ENCODE data around the gene TMED10.

GRCh38 chr14:75125617-75126016, 50.8 kb downstream of the TMED10 start:
- no peak for TF ChIP-seq CTCF (IDR thresholded peaks at IDR 0.05)
- no peak for TF ChIP-seq POLR2A (IDR thresholded peaks at IDR 0.05)
- no peak for TF ChIP-seq POLR2AphosphoS5 (IDR thresholded peaks at IDR 0.05)

All from prostate gland (tissue), 2 donors.